NCI-H2196 (cell line): ENCODE results near the gene RGPD8.
"Not testable (repeated sequence)": the region's sequence is repeated elsewhere in the genome, so short reads cannot be mapped to it uniquely, and the experiment has no call there.

Source experiments
- DNase-seq: peaks from one replicate; lab custom pipeline; 2025; ENCODE audit not compliant: unreplicated experiment; lab: John Stamatoyannopoulos, UW

Gene RGPD8

GRCh38 chr2:112433480-112433879 lies at the start of gene RGPD8:
Gene RGPD8 (minus strand): TSS chr2:112433645. CDS start chr2:112433453, 192 bp downstream.
- DNase-seq: not testable (repeated sequence)

GRCh38 chr2:112483042-112483473 lies 49.6 kb upstream of the RGPD8 start:
- peak; percentile 17 for DNase-seq

GRCh38 chr2:112482309-112483041 lies 49.0 kb upstream of the RGPD8 start:
- DNase-seq: no peak

- DNase-seq: peak; percentile 72
These were observed 48.2 kb upstream of the RGPD8 start, which contains the start of gene TTL for GRCh38 chr2:112481528-112482233. Gene TTL (plus strand): TSS chr2:112482156. CDS start chr2:112482345, 189 bp downstream.

- peak; percentile 83 for DNase-seq
These were observed 47.6 kb upstream of the RGPD8 start for GRCh38 chr2:112481050-112481527.

GRCh38 chr2:112480530-112481049 lies 47.1 kb upstream of the RGPD8 start:
- no peak for DNase-seq

- DNase-seq: no peak
These were observed 43.0 kb upstream of the RGPD8 start for GRCh38 chr2:112476434-112476833.

- no peak for DNase-seq
These were observed 41.5 kb upstream of the RGPD8 start for GRCh38 chr2:112474844-112475486.

GRCh38 chr2:112472547-112473263 lies 39.3 kb upstream of the RGPD8 start:
- no peak for DNase-seq

GRCh38 chr2:112465382-112465781 lies 31.9 kb upstream of the RGPD8 start:
- DNase-seq: no peak

- DNase-seq: no peak
These were observed 29.8 kb upstream of the RGPD8 start for GRCh38 chr2:112463256-112463655.

GRCh38 chr2:112462178-112462577 lies 28.7 kb upstream of the RGPD8 start:
- DNase-seq: no peak

GRCh38 chr2:112459372-112459771 lies 25.9 kb upstream of the RGPD8 start:
- DNase-seq: no peak

GRCh38 chr2:112454586-112454985 lies 21.1 kb upstream of the RGPD8 start:
- no peak for DNase-seq

- no peak for DNase-seq
These were observed 17.9 kb upstream of the RGPD8 start for GRCh38 chr2:112451317-112451716.

- DNase-seq: no peak
These were observed 16.4 kb upstream of the RGPD8 start for GRCh38 chr2:112449854-112450253.

- DNase-seq: not testable (repeated sequence)
These were observed 10.8 kb upstream of the RGPD8 start for GRCh38 chr2:112444256-112444655.

GRCh38 chr2:112438603-112439261 lies 5.3 kb upstream of the RGPD8 start:
- not testable (repeated sequence) for DNase-seq

- not testable (repeated sequence) for DNase-seq
These were observed 4.0 kb upstream of the RGPD8 start for GRCh38 chr2:112437405-112437831.

- DNase-seq: not testable (repeated sequence)
These were observed 3.5 kb upstream of the RGPD8 start for GRCh38 chr2:112436993-112437392.
